DMS79 treated with DMSO at 0.1 percent for 48 hours (cell line): ENCODE results near the gene CNOT6.

Experiments
- DNase-seq: peaks from one replicate; lab custom pipeline; 2025; lab: John Stamatoyannopoulos, UW

CNOT6 gene

GRCh38 chr5:180621311-180621710, 127.1 kb downstream of the CNOT6 start:
- no peak for DNase-seq

- DNase-seq: no peak
Measured at GRCh38 chr5:180622910-180623309, 128.7 kb downstream of the CNOT6 start.

- DNase-seq: no peak
Measured at GRCh38 chr5:180623411-180623834, 129.2 kb downstream of the CNOT6 start.

- no peak for DNase-seq
Measured at GRCh38 chr5:180623844-180624243, 129.7 kb downstream of the CNOT6 start.

GRCh38 chr5:180624587-180624986, 130.4 kb downstream of the CNOT6 start:
- DNase-seq: no peak

- DNase-seq: no peak
Measured at GRCh38 chr5:180625125-180625790, 131.1 kb downstream of the CNOT6 start.

GRCh38 chr5:180625791-180626660, 131.8 kb downstream of the CNOT6 start:
- no peak for DNase-seq

- DNase-seq: no peak
Measured at GRCh38 chr5:180626661-180627385, 132.6 kb downstream of the CNOT6 start.

GRCh38 chr5:180627386-180628120, 133.4 kb downstream of the CNOT6 start:
- DNase-seq: no peak
